A549 (cell line): ENCODE measurements around the gene PRR14. TPM values are rescaled to one million over a fixed set of nuclear protein-coding genes. Genes with fewer than 3 reads are reported as not detected.
A peak's percentile ranks its signal among the peaks of the same experiment; 100 is the strongest.

Experiments used
- ATAC-seq, 2 experiments: fragments of 200-7000 bp in 1 of 2; fragments of >200 bp in 1 of 2; cut with Nextera tagmentation in 1 of 2; cut with Tn5 transposase in 1 of 2; 3 replicates each; pipeline versions ENCODE4 v1.8.0 to v1.9.1; 2018 to 2020; ENCODE audit warnings: mild to moderate bottlenecking in 1 of 2, moderate library complexity in 1 of 2
- CTCF ChIA-PET: fragments of 300-600 bp; sonication (Branson Sonifier 250); formaldehyde crosslinking; extraction: SDS; loops from one replicate; lab custom pipeline; 2021; ENCODE audit warnings: antibody characterized with exemption, inconsistent platforms; lab: Yijun Ruan, JAX
- POLR2A ChIA-PET: fragments of 350-600 bp; formaldehyde crosslinking; extraction: SDS; loops from one replicate; lab custom pipeline; 2021; ENCODE audit warnings: antibody characterized with exemption, inconsistent platforms; lab: Yijun Ruan, JAX
- DNase-seq, 2 experiments: peaks; one replicate each; pipeline versions ENCODE4 v3.0.0 to v3.0.0-alpha.2; 2011 to 2016; ENCODE audit warnings: low read depth in 1 of 2, low spot score in 1 of 2
- FAIRE-seq: peaks from 2 replicates; lab custom pipeline; 2011; peaks lifted over from hg19 to GRCh38; lab: Jason Lieb, UNC
- H3K27ac ChIP-seq, 2 experiments: fragments of >200 bp; sonication (Bioruptor Twin); formaldehyde crosslinking; 3 replicates each; pipeline ENCODE4 v1.5.1; 2016 to 2017
- H3K4me1 ChIP-seq: fragments of >200 bp; sonication (Bioruptor Twin); formaldehyde crosslinking; 3 replicates; pipeline ENCODE4 v1.6.1; 2016
- H3K4me2 ChIP-seq: fragments of >200 bp; sonication (Bioruptor Twin); formaldehyde crosslinking; 3 replicates; pipeline ENCODE4 v1.6.1; 2016
- H3K4me3 ChIP-seq: fragments of >200 bp; sonication (Bioruptor Twin); formaldehyde crosslinking; 3 replicates; pipeline ENCODE4 v1.5.1; 2016
- H3K9me3 ChIP-seq: fragments of >200 bp; sonication (Bioruptor Twin); formaldehyde crosslinking; 3 replicates; pipeline ENCODE4 v1.6.1; 2016
- BHLHE40 ChIP-seq: IDR thresholded peaks from 2 replicates; pipeline ENCODE4 v1.6.1; 2012; ENCODE audit warnings: low read depth, low read length, inconsistent platforms
- CBX2 ChIP-seq: fragments of 200-600 bp; sonication (generic); IDR thresholded peaks from 2 replicates; pipeline ENCODE4 v1.6.1; 2016; ENCODE audit warnings: low read depth, mild to moderate bottlenecking, borderline replicate concordance
- CBX8 ChIP-seq: fragments of 200-600 bp; sonication (generic); IDR thresholded peaks from 2 replicates; pipeline ENCODE4 v1.6.1; 2016
- CEBPB ChIP-seq, 2 experiments: fragments of >200 bp in 1 of 2; sonication (Bioruptor Twin) in 1 of 2; formaldehyde crosslinking in 1 of 2; IDR thresholded peaks; 2 replicates each; pipeline ENCODE4 v1.6.1; 2012 to 2016
- CHD4 ChIP-seq: fragments of 200-600 bp; sonication (generic); IDR thresholded peaks from 2 replicates; pipeline ENCODE4 v1.6.1; 2016; ENCODE audit warnings: antibody characterized with exemption, mild to moderate bottlenecking, borderline replicate concordance
- EP300 ChIP-seq, 2 experiments: fragments of >200 bp; sonication (Bioruptor Twin); formaldehyde crosslinking; IDR thresholded peaks; 2 replicates in 1 of 2; 3 replicates in 1 of 2; pipeline ENCODE4 v1.6.1; 2016 to 2017
- FOSB ChIP-seq: fragments of 250-450 bp; sonication (Bioruptor Pico); IDR thresholded peaks from 2 replicates; pipeline ENCODE4 v1.5.0; 2020; ENCODE audit warnings: mild to moderate bottlenecking, moderate library complexity
- FOSL2 ChIP-seq, 2 experiments: fragments of 450-650 bp in 1 of 2; fragments of >200 bp in 1 of 2; sonication (Bioruptor Twin) in 1 of 2; formaldehyde crosslinking; IDR thresholded peaks; 2 replicates each; pipeline versions ENCODE4 v1.5.0 to v1.6.1; 2016 to 2020; ENCODE audit warnings: mild to moderate bottlenecking in 1 of 2, moderate library complexity in 1 of 2
- FOXS1 ChIP-seq: fragments of 250-450 bp; sonication (Bioruptor Pico); IDR thresholded peaks from 2 replicates; pipeline ENCODE4 v1.5.0; 2020; ENCODE audit warnings: mild to moderate bottlenecking, moderate library complexity
- HDAC2 ChIP-seq: fragments of 200-600 bp; sonication (generic); IDR thresholded peaks from 2 replicates; pipeline ENCODE4 v1.6.1; 2016
- HES2 ChIP-seq: fragments of >200 bp; sonication (Bioruptor Twin); formaldehyde crosslinking; IDR thresholded peaks from 2 replicates; pipeline ENCODE4 v1.6.1; 2016
- HOXA7 ChIP-seq: fragments of 250-450 bp; sonication (Bioruptor Pico); IDR thresholded peaks from 2 replicates; pipeline ENCODE4 v1.5.0; 2020; ENCODE audit warnings: mild to moderate bottlenecking, moderate library complexity
- JUN ChIP-seq, 2 experiments: fragments of >200 bp; sonication (Bioruptor Twin); formaldehyde crosslinking; IDR thresholded peaks; 2 replicates in 1 of 2; 3 replicates in 1 of 2; pipeline ENCODE4 v1.6.1; 2016 to 2017
- KDM1A ChIP-seq: fragments of 200-600 bp; sonication (generic); IDR thresholded peaks from 2 replicates; pipeline ENCODE4 v1.6.1; 2016; ENCODE audit warnings: low read depth, mild to moderate bottlenecking
- NFE2L2 ChIP-seq: fragments of 150-350 bp; conservative IDR thresholded peaks from 2 replicates; pipeline ENCODE4 v1.6.1; 2014; ENCODE audit warnings: low read length
- POLR2AphosphoS2 ChIP-seq: conservative IDR thresholded peaks from 2 replicates; pipeline ENCODE4 v1.6.1; 2012; ENCODE audit warnings: low read length, improper control_type of control experiment, inconsistent platforms
- RCOR1 ChIP-seq: fragments of 150-350 bp; IDR thresholded peaks from 2 replicates; pipeline ENCODE4 v1.6.1; 2014; ENCODE audit warnings: antibody characterized with exemption, low read length, low read depth
- RNF2 ChIP-seq: fragments of 200-600 bp; sonication (generic); IDR thresholded peaks from 2 replicates; pipeline ENCODE4 v1.6.1; 2016; ENCODE audit warnings: low read depth, mild to moderate bottlenecking, antibody characterized with exemption, moderate library complexity, borderline replicate concordance
- SREBF2 ChIP-seq: fragments of 450-650 bp; IDR thresholded peaks from 2 replicates; pipeline ENCODE4 v1.6.1; 2014; ENCODE audit warnings: mild to moderate bottlenecking, moderate library complexity
- TP53 ChIP-seq: fragments of 250-450 bp; sonication (Bioruptor Pico); IDR thresholded peaks from 2 replicates; pipeline ENCODE4 v1.5.0; 2021; ENCODE audit warnings: mild to moderate bottlenecking, moderate library complexity
- ZC3H11A ChIP-seq: fragments of 450-650 bp; IDR thresholded peaks from 2 replicates; pipeline ENCODE4 v1.6.1; 2014; ENCODE audit warnings: antibody characterized with exemption, mild to moderate bottlenecking
- ZFP36 ChIP-seq: fragments of 450-650 bp; IDR thresholded peaks from 2 replicates; pipeline ENCODE4 v1.6.1; 2014; ENCODE audit warnings: borderline replicate concordance; ENCODE audit not compliant: partially characterized antibody
- ZSCAN20 ChIP-seq: fragments of 250-450 bp; sonication (Bioruptor Pico); IDR thresholded peaks from 2 replicates; pipeline ENCODE4 v1.8.0; 2022; ENCODE audit warnings: mild to moderate bottlenecking, moderate library complexity
- WGBS: methylation state at CpG from one replicate; pipeline ENCODE4 v1.1.6; 2017; ENCODE audit errors: missing lambda C conversion rate; 5-methylcytosine and 5-hydroxymethylcytosine counted together
- polyA plus RNA-seq, 4 experiments: library from polyadenylated mRNA; depleted of rRNA in 3 of 4; stranded (reverse); fragments of >200 nt; fragmentation: RNase III in 1 of 4; extraction: RNeasy Plus Mini Kit Qiagen cat#74134 plus additional on column Dnase treatment in 1 of 4; gene quantifications; 2 replicates in 3 of 4; 3 replicates in 1 of 4; pipeline ENCODE4 v1.2.3, GENCODE V29; 2011 to 2017
- TF ChIP-seq, protein P1 (sequence below): IDR thresholded peaks from 2 replicates; pipeline ENCODE4 v1.6.1; 2012
- TF ChIP-seq, protein P2 (sequence below): fragments of 150-350 bp; IDR thresholded peaks from 2 replicates; pipeline ENCODE4 v1.6.1; 2014; ENCODE audit warnings: low read depth, mild to moderate bottlenecking, low read length
- TF ChIP-seq, protein P3 (sequence below): fragments of 200-600 bp; sonication (generic); IDR thresholded peaks from 2 replicates; pipeline ENCODE4 v1.6.1; 2016; ENCODE audit warnings: antibody characterized with exemption, mild to moderate bottlenecking, moderate library complexity

Gene PRR14
- polyA plus RNA-seq, 2 of the 4 experiments (the other 2 are of a cell fraction), result 6.3 to 18.2 TPM

- TF ChIP-seq, protein P1, sequence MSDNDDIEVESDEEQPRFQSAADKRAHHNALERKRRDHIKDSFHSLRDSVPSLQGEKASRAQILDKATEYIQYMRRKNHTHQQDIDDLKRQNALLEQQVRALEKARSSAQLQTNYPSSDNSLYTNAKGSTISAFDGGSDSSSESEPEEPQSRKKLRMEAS, result peak; percentile 44
- no peak for TF ChIP-seq BHLHE40
- TF ChIP-seq ZFP36, result no peak
- no peak for TF ChIP-seq ZSCAN20 (CRISPR knock-in tag)
- TF ChIP-seq, protein P2, sequence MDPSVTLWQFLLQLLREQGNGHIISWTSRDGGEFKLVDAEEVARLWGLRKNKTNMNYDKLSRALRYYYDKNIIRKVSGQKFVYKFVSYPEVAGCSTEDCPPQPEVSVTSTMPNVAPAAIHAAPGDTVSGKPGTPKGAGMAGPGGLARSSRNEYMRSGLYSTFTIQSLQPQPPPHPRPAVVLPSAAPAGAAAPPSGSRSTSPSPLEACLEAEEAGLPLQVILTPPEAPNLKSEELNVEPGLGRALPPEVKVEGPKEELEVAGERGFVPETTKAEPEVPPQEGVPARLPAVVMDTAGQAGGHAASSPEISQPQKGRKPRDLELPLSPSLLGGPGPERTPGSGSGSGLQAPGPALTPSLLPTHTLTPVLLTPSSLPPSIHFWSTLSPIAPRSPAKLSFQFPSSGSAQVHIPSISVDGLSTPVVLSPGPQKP, result no peak
- no peak for TF ChIP-seq FOSB (CRISPR knock-in tag)
Observed at GRCh38 chr16:30651124-30652004, 604 bp downstream of the PRR14 start (continued).

GRCh38 chr16:30652005-30652296, 1.2 kb downstream of the PRR14 start:
- ATAC-seq, result no peak
- Histone ChIP-seq H3K4me1 (peaks cover 15% of the 10 kb centered on the region), H3K9me3 (no peaks in the 10 kb centered on the region), H3K4me2 (peak overlapping the region; percentile 91), H3K4me3 (peak overlapping the region; percentile 82), H3K27ac (peak overlapping the region; percentile 92 to 96)
- WGBS, result 1% methylated on average over 2 of the region's 2 CpGs
- ChIA-PET CTCF (interaction anchor here (1.3 to 4.2 kb wide), 6 partner anchors 9 to 42 kb away, joined by 3 to 26 read pairs (median 6); no protein-coding TSS in a partner anchor), POLR2A (no interaction called here)
- DNase-seq, result no peak
- TF ChIP-seq CHD4 (no peak), ZC3H11A (no peak), RNF2 (no peak), NFE2L2 (no peak), CBX2 (no peak), SREBF2 (no peak), EP300 (IDR thresholded peaks at IDR 0.05) (no peak), JUN (IDR thresholded peaks at IDR 0.05) (no peak), ZSCAN20 (CRISPR knock-in tag) (no peak), HDAC2 (no peak), POLR2AphosphoS2 (no peak), RCOR1 (no peak), HES2 (no peak)
- TF ChIP-seq, protein P3, sequence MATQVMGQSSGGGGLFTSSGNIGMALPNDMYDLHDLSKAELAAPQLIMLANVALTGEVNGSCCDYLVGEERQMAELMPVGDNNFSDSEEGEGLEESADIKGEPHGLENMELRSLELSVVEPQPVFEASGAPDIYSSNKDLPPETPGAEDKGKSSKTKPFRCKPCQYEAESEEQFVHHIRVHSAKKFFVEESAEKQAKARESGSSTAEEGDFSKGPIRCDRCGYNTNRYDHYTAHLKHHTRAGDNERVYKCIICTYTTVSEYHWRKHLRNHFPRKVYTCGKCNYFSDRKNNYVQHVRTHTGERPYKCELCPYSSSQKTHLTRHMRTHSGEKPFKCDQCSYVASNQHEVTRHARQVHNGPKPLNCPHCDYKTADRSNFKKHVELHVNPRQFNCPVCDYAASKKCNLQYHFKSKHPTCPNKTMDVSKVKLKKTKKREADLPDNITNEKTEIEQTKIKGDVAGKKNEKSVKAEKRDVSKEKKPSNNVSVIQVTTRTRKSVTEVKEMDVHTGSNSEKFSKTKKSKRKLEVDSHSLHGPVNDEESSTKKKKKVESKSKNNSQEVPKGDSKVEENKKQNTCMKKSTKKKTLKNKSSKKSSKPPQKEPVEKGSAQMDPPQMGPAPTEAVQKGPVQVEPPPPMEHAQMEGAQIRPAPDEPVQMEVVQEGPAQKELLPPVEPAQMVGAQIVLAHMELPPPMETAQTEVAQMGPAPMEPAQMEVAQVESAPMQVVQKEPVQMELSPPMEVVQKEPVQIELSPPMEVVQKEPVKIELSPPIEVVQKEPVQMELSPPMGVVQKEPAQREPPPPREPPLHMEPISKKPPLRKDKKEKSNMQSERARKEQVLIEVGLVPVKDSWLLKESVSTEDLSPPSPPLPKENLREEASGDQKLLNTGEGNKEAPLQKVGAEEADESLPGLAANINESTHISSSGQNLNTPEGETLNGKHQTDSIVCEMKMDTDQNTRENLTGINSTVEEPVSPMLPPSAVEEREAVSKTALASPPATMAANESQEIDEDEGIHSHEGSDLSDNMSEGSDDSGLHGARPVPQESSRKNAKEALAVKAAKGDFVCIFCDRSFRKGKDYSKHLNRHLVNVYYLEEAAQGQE, result no peak; the same call in 1 of the 2 replicates
- no peak for FAIRE-seq

DNA sequence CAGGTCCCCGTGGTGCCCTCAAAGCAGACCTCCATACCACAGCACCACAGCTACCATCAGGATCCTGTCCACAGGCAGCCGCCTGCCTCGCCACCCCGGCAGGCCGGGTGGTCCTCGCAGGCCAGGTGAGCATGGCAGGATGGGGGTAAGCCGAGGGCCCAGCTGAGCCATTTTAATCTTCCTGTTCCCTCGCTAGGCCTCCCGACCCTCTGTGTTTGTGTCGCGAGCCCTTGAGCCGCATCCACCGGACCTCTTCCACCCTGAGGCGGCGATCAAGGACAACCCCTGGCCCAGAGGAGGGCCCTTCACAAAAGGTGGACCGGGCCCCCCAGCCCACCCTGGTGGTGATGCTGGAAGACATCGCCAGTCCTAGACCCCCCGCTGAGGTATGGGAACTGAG, 2.0 kb downstream of the PRR14 start:
- no peak for DNase-seq
- H3K4me2 ChIP-seq, result peak overlapping the region; percentile 91
- H3K4me3 ChIP-seq, result no peak overlapping the region
- CTCF ChIA-PET, result interaction anchor here (0.8 to 4.2 kb wide), 6 partner anchors 10 to 223 kb away, joined by 3 to 26 read pairs (median 6); partner anchors contain the start of gene DCTPP1
- WGBS, result 94% methylated on average over 16 of the region's 18 CpGs
- ATAC-seq, result no peak
- H3K27ac ChIP-seq, result peak overlapping the region in 1 of 2 experiments; percentile 96; a peak in 1 of 6 replicates
- peaks cover 20% of the 10 kb centered on the region for H3K4me1 ChIP-seq
- POLR2A ChIA-PET, result no interaction called here
- FAIRE-seq, result no peak
- no peaks in the 10 kb centered on the region for H3K9me3 ChIP-seq
- TF ChIP-seq FOSL2 (IDR thresholded peaks at IDR 0.05) (no peak), FOSL2 (CRISPR knock-in tag; IDR thresholded peaks at IDR 0.05) (no peak), CBX8 (no peak), FOXS1 (CRISPR knock-in tag) (no peak), CEBPB (IDR thresholded peaks at IDR 0.05) (no peak), KDM1A (no peak), HDAC2 (no peak), HOXA7 (no peak), NFE2L2 (no peak), HES2 (no peak), TP53 (CRISPR knock-in tag) (no peak), CHD4 (no peak)
- TF ChIP-seq, protein P3, result no peak
